Fibroblast of pulmonary artery (primary cell): ENCODE results near the gene DENND6B.

ENCODE experiments used
- DNase-seq: peaks from one replicate; pipeline ENCODE4 v3.0.0-alpha.2; 2010; ENCODE audit warnings: low read depth
- H3K4me3 ChIP-seq: replicated peaks from 2 replicates; pipeline ENCODE4 v1.5.1; 2011; ENCODE audit warnings: low read depth, mild to moderate bottlenecking, control low read depth, low read length, moderate library complexity
- CTCF ChIP-seq: IDR thresholded peaks from 2 replicates; pipeline ENCODE4 v1.5.1; 2011; ENCODE audit warnings: mild to moderate bottlenecking, control low read depth, low read length, inconsistent platforms; ENCODE audit errors: missing control alignments

The DENND6B gene

GRCh38 chr22:50264946-50265669 is 61.7 kb downstream of the DENND6B start:
- DNase-seq, result no peak
- H3K4me3 ChIP-seq, result no peak overlapping the region
- TF ChIP-seq CTCF, result no peak

- no peak for TF ChIP-seq CTCF
- H3K4me3 ChIP-seq, result no peak overlapping the region
- no peak for DNase-seq
Observed at GRCh38 chr22:50264104-50264745, 62.6 kb downstream of the DENND6B start.

- TF ChIP-seq CTCF, result no peak
- no peak overlapping the region for H3K4me3 ChIP-seq
- DNase-seq, result no peak
Observed at GRCh38 chr22:50262973-50263617, 63.7 kb downstream of the DENND6B start.

- TF ChIP-seq CTCF, result no peak
- no peak overlapping the region for H3K4me3 ChIP-seq
- no peak for DNase-seq
Observed at GRCh38 chr22:50262460-50262911, 64.3 kb downstream of the DENND6B start.

- peak within 1 kb of the TSS; percentile 68 for H3K4me3 ChIP-seq
- TF ChIP-seq CTCF, result no peak
- DNase-seq, result peak; percentile 28
Observed at GRCh38 chr22:50261615-50262459, 65.0 kb downstream of the DENND6B start, which contains the start of gene MAPK12. Gene MAPK12, minus strand, starts transcription at chr22:50261683. Its CDS starts 174 bp downstream, at chr22:50261509.

- DNase-seq, result peak; percentile 71
- peak overlapping the region; percentile 68 for H3K4me3 ChIP-seq
- no peak for TF ChIP-seq CTCF
Observed at GRCh38 chr22:50260801-50261614, 65.8 kb downstream of the DENND6B start.
